NCI-H146 treated with DMSO at 0.1 percent for 48 hours (cell line): Measurements from ENCODE around the gene MTREX.

Experiments used
- DNase-seq: peaks from one replicate; lab custom pipeline; 2025; ENCODE audit not compliant: unreplicated experiment; lab: John Stamatoyannopoulos, UW

Gene MTREX

DNA sequence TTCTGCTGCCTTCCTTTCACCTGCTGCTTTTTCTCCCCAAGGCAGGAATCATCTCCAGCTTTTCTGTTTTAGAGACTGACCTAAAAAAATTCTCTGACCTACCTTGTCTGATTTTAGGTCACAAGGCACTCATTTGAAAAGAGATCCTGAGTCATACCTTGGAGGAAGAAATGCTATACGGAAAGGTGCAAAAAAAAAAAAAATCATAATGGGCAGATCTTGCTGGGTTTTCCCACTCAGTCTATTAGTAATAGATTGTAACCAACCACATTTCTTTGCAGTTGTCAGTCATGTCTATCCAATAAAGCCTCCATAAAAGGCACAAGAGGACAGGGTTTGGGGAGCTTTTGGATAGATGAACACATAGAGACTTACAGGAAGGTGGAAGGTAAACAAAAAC lies 70.0 kb downstream of the MTREX start:
- no peak for DNase-seq

DNA sequence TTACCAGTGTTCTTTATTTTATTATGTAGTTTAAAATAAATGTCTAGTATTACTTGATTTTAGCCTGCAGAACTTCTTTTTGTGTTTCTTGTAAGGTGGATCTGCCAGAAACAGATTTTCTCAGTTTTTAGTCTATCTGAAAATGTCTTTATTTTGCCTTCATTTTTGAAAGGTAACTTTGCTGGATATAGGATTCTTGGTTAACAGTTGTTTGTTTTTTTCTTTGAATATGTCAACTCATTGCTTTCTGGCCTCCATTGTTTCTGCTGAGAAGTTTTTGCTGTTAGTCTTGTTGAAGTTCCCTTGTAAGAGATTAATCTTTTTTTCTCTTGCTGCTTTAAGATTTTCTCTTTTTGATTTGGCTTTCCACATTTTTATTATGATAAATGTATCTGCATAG lies 75.5 kb downstream of the MTREX start:
- DNase-seq, result no peak

DNA sequence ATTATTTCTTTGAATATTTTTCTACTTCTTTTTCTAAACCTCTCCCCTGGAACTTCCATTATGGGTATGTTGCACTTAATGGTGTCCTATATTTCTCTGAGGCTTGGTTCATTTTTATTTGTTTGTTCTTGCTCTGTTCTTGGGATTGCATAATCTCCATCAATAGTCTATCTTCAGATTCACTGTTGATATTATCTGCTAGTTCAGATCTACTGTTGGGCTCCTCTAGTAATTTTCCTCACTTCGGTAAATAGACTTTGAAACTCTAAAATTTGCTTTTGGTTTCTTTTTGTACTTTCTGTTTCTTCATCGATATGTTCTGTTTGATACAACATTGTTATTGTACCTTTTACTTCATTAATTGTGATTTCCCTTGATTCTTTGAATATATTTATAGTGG lies 76.3 kb downstream of the MTREX start:
- no peak for DNase-seq

DNA sequence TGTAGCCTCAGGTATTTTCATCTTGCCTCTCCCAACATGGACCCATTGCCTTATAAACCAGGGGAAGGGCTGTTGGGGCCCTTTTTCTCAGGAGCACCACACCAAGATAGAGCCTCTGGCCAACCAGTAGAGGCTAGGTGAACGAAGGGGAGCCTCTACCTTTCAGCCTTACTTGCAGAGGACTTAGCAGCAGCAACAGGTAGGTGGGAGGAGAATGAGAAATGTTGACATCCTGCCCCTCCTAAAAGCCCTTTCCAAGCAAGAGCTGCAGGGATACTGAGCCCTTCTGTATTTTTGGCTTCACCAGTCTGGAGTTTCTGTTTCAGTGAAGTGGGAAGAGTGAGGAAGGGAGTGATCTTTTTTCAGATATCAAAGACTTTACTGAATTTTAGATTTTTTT lies 77.4 kb downstream of the MTREX start:
- DNase-seq, result no peak

DNA sequence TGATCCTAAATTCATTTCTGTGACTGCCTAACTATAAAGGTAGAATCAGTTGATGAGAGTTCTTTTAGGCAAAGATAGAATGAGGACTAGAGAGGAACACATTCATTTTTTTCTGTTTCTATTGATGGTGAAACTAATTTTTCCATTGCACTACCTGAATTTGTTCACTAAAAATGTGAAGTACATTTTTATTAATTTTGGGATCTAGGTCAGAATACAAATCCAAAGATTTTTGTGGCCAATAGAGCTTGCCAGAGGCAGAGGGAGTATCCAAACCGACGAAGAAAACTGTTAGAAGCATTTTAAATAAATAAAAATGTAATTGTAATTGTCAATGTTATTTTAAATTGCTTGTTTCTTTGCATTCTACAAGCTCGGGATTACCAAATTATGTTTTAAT lies 78.1 kb downstream of the MTREX start:
- DNase-seq, result no peak

DNA sequence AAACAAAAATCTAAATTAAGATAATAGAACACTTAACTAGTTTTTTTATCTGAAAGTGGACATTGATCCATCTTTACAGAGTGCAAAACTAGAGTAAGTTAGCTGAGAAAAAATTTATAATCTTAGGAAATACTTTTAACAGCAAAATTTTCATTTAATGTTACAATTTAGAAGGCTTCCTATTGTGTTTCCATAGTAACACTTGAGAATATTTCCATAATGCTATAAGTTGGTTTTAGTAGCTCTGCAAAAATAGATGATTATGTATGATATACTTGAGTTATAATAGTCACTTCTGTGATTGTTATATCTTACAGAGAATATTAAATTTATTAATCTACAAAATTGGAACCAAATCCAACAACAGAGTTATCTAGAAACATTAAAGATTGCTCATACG lies 78.6 kb downstream of the MTREX start:
- no peak for DNase-seq

DNA sequence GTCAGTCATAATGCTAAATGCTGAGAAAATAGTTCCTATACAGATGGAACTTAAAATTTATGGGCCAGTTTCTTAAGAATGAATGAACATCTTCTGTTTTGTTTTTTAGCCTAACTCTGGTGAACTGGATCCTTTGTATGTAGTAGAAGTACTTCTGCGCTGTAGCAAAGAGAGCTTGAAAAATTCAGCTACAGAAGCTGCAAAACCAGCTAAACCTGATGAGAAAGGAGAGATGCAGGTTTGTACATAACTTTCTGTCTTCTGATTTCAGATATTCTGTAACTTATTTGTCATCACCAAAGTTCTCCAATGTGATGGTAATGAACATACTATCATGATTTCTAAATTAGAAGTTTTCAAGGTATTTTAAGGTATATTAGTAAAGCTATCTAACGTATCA lies 80.1 kb downstream of the MTREX start:
- no peak for DNase-seq

DNA sequence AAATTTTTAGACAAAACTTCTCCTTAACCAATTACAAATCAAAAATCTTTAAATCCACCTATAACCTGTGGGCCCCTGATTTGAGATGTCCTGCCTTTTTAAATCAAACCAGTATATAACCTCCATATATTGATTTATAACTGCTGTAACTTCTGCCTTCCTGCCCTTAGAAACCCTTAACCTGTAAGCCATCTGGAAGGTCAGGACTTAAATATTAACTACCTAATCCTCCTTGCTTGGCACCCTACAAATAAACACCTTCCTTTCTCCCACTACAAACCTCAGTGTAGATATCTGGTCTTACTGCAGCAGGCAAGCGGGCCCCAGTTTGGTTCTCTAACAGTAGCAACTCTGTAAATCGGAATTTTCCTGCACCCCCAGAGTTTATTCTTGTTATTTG lies 83.9 kb downstream of the MTREX start:
- no peak for DNase-seq

DNA sequence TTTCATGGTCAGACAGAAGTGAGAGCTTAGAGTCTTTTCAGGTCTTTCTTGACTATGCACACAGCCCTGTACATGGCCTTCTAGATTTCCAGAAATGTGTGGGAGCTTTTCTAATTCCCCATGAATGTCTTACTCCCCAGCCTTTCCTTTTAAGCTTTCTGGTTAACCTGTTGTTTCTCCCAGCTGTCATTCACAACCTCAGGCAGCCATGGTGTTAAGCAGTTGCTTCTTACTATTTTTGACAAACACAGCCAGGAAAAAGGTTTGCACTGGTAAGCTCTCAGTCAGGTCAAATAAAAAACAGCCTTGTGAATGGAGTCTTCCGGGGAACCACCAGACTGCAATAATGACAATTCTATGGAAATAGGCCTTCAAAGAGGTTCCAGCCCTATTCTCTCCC lies 84.9 kb downstream of the MTREX start:
- DNase-seq, result no peak

DNA sequence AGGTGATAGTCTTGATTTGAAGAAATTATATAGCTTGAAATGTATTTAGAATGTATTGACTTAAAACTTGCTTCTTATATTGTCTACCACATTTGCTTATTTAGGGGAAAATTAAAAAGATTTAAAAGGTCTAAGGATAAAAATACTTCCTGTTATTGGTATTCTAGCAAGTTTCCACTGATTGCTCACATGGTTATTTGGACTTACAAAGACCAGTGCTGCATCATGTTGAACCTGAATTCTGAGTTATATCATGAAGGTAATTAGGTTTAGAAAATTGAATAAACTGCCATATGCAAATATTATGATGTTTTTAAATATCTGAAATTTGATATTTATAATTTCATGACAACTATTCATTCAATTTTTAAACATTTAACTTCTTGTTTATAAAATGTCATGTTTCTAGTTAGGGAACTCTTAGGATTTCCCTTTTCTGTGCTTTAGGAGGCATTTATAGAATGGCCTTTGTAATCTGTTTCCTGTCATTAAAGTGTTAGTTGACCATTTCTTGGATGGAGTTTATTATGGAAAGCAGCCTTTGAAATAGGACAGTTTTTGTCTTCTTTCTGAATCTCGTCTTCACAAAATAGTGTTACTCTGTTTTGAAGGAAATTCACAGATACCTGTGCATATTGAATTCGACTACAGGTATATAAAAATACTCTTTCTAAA lies 85.8 kb downstream of the MTREX start:
- no peak for DNase-seq

DNA sequence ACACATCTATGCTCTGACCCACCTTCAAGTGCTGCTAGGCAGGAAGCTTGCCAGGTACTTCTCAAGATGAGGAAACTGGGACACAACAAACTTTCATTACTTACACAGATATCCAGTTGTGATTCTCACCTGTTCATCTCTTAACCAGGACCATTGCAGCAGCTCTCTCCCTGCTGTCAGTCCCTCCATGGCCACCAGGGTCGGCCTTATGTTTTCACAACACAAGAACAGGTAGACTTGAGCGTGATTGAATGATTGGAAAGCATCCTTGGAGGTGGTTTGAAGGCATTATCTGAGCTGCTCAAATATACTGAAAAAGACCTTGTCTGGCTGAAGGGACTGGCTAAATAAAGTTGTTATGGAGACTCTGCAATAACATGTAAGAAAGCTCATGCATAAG lies 94.4 kb downstream of the MTREX start:
- no peak for DNase-seq

DNA sequence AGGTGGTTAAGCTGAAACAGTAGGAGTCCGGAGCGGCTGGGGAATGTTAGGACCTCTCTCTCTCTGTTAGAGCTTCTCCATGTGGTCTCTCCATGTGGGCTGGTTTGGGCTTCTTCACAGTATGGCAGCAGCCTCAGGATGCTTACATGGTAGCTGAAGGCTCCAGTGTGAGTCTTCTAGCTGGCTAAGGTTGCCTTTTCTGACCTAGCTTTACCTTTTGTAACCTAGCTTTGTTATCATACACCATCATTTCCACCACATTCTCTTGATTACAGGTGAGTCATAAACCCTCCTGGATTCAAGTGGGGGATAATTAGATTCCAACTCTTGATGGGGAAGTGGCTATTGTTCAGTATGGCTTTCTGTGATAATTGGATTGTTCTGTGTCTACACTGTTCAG lies 98.5 kb downstream of the MTREX start:
- DNase-seq, result peak; percentile 54

DNA sequence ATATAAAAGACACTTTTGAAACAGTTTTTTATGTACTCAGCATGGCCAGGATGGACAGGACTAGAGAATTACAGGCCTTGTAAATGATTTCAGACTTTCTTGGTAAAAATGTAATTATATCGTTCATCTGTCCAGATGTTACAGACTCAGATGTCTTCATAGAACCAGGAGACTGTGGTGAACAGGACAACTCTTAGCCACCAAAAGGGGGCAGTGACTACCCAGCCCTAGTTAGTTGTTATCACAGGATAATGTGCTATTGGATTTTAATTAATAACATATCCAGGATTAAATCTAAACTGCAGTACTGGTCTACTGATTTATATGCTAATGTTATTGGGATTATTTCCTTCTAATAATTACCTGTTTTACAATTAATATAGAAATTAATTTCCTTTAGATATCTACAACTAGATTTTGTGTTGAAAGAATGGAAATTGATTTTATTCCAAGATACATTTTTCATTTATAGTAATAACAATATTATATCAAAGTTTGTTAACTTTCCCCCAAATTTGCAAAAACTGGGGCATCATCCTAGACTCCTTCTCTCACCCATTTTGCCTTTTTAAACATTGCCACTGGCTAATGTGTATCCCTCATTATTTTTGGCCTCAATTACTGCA lies 99.4 kb downstream of the MTREX start:
- no peak for DNase-seq

DNA sequence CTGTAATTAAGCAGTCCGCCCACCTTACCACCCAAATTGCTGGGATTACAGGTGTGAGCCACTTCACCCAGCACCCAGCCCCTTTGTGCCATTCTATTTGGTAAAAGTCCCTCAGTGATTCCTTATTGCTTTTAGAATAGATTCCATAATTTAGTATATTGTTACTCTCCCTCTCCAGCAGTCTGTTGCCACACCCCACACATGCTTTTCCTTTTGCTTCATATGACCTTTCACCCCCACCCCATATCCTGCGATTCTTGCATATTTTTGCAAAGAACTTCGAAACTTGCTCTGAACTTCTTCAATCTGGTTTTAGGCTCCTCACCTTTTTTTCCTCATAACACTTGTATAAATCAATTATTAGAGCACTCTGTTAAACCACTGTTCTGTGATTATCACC lies 100.2 kb downstream of the MTREX start:
- DNase-seq, result no peak

DNA sequence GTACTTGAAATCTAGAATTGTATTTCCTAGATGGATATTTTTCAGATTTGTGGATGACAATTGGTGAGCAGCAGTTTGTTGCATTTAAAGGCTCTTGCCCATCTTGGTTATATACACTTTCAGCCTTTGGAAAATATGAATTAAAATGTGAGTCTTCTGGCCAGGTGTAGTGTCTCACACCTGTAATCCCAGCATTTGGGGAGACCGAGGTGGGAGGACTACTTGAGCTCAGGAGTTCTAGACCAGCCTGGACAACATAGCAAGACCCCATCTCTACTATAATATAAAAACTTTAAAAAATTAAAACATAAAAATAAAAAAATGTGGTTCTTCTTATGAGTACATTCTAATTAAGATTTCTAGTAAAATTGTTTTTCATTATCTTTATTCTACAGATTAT lies 102.0 kb downstream of the MTREX start:
- DNase-seq, result no peak

DNA sequence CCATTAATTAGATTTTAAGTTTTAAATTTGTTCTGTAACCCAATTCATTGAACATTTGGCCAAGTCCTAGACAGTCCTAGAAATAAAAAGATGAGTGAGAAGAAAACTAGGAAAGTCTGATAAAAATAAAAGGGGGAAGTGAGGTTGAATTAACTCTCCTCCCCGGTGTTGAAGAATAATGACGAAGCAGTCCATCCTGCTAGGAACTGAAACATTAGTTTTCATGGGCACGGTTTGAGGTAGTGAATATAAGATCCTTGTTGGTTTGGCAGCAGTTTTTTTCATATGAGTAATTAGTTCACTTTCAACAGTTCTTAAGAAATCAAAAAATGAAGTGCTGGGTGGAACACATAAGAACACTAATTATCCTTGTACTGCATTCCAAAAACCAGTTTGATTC lies 103.1 kb downstream of the MTREX start:
- no peak for DNase-seq

DNA sequence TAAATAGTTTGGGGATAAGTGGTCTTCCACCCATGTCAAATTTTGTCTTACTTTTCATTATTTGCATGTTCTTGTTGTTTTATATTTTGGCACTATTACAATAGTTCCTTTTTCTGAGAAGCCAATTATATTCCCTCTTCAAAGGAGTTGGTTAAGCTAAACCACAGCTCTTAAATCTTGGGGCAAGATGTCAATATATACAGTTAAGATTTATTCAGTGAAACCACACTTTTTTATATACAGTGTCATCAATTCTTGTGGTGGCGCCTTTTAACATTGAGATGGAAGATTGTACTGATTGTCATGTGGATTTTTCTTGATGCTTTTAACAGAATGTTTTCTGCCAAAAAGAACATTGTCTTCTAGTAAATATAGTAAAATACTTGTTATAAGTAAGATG lies 104.1 kb downstream of the MTREX start:
- DNase-seq, result no peak

DNA sequence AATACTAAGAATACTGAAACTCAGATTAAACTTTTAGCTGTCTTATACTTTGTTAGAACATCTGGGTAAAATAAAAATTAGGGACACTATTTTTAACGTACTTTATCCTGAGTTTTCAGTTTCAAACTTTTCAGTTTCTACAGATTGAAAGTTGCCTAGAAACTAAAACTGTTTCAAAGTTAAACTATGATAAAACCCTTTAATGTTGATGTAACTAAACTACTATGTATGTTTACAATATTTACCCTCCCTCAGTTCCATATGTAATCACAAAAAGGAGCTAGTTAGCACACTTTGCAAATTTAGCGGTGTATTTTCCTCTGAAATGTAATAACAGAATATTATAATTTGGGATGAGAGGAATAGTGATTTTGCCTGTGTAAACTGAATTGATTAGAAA lies 105.9 kb downstream of the MTREX start:
- DNase-seq, result no peak

DNA sequence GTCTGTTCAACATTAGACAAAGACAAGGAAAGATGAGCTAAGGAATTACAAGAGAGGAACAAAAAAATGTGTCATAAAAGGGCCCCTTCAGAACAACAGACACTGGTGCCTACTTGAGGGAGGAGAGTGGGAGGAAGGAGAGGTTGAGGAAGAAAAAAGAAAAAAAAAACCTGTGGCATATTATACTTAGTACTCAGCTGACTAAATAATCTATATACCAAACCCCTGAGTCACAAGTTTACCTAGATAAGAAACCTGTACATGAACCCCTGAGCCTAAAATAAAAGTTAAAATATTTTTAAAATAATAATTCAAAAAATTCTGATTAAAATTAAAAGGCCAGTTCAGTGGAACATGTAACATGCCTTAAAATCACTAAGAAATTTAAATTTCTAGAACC lies 107.3 kb downstream of the MTREX start:
- DNase-seq, result no peak

DNA sequence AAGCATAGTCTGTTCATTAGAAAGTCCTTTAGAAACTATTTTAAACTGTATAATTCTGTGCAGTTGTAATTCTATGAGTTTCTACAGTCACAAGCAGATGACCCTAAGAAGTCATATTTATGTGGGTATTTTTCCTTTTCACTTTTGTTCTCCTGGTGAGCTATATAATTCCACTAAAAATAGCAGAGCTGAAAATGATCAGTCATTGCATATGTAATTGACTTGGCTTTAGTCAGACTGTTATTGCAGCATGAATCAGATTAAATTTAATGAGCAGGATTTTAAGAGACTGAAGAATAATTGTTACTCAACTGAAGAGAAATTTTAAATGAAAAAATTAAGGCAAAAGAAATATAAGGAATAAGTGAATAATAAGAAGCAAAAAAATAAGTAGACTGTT lies 108.5 kb downstream of the MTREX start:
- no peak for DNase-seq

DNA sequence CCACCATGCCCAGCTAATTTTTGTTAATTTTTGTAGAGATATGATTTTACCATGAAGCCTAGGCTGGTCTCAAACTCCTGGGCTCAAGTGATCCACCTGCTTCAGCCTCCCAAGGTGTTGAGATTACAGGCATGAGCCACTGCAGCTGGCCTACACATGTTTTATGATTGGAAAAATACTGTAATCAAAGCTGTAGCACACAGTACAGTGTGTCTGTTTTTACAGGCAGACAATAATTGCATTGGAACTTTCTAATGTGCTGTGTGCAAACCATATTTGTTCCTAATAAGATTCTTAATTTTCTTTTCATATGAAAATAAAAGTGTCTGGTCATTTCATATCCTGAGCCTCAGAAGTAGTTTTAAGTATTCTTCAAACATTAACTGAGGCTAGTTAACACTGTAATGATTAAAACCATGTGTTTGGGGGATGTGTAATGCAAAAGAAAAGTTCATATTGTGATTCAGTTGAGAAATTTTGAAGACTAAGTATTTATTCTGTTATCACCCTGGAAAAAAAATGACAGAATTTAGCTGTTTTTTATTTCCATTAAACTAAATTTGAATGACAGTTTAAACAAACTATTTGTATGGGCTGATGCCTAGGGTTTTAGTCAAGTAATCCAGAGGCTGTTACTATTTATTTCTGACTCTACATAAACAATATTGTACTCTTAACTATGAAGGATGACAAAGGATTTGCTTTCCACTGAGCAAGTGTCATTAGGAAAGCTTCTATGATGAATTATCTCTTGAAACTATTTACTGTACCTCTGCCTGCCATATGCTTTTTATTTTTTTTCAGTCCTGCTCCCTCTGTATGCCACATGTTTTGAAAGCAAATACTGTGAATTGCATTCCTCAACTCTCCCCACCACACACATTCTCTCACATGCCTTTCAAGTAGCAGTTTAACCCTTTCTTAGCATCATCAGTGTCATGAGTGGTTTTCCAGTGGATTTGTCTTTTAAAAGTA lies 111.5 kb downstream of the MTREX start:
- DNase-seq, result no peak

DNA sequence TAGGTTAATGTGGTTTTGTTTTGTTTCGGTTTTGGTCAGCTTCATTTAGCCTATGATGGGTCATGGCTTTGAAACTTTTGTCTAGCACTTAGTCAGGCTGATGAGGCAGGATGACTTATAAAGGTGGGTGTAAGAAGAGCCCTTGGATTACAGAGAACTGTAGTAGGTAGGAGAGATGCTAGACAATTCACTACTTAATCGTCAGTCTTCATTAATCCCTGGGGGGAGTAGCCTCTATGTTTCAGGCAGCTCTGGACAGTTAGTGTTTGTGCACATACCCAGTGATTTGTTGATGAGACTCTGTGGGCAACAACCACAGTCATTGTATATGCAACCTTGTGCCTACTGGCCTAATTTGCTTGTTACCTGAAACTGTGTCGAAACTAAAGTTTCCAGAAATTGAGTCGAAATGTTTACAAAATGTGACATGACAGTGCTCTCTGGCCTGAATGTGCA lies 113.3 kb downstream of the MTREX start:
- no peak for DNase-seq
